Body of pancreas (tissue), 4 donors: Measurements from ENCODE around the gene SEMA5B.

ENCODE experiments used
- POLR2A ChIP-seq, 3 donors: fragments of 450-650 bp; IDR thresholded peaks; one replicate each; pipeline ENCODE4 v1.6.1; 2016; ENCODE audit warnings: antibody characterized with exemption in 3 of 3, mild to moderate bottlenecking in 2 of 3
- TF ChIP-seq, protein P1 (sequence below), 7 experiments: fragments of 450-650 bp in 4 of 7; fragments of 200-600 bp in 3 of 7; sonication (generic) in 3 of 7; IDR thresholded peaks; one replicate each; pipeline ENCODE4 v1.5.1; 2016 to 2019; ENCODE audit warnings: antibody characterized with exemption in 7 of 7

DNA sequence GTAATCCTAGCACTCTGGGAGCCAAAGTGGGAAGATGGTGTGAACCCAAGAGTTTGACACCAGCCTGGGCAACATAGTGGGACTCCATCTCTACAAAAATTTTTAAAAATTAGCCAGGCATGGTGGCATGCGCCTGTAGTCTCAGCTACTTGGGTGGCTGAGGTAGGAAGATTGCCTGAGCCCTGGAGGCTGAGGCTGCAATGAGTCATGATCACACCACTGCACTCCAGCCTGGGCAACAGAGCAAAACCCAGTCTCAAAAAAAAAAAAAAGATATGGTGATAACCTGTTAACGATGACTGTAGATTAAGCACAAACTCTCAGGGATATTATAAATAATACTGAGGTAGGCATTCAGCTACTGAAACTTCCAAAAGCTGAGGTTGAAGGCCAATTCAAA is 125.2 kb downstream of the SEMA5B start:
- TF ChIP-seq, protein P1, sequence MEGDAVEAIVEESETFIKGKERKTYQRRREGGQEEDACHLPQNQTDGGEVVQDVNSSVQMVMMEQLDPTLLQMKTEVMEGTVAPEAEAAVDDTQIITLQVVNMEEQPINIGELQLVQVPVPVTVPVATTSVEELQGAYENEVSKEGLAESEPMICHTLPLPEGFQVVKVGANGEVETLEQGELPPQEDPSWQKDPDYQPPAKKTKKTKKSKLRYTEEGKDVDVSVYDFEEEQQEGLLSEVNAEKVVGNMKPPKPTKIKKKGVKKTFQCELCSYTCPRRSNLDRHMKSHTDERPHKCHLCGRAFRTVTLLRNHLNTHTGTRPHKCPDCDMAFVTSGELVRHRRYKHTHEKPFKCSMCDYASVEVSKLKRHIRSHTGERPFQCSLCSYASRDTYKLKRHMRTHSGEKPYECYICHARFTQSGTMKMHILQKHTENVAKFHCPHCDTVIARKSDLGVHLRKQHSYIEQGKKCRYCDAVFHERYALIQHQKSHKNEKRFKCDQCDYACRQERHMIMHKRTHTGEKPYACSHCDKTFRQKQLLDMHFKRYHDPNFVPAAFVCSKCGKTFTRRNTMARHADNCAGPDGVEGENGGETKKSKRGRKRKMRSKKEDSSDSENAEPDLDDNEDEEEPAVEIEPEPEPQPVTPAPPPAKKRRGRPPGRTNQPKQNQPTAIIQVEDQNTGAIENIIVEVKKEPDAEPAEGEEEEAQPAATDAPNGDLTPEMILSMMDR (IDR thresholded peaks at IDR 0.05) = no peak
- TF ChIP-seq POLR2A (IDR thresholded peaks at IDR 0.05) = no peak
